Suprapubic skin (tissue), 4 donors: ENCODE measurements around the gene APBA3. TPM values are rescaled to one million over a fixed set of nuclear protein-coding genes. Genes with fewer than 3 reads are reported as not detected.

ENCODE experiments used
- DNase-seq, 2 donors: peaks; one replicate each; pipeline ENCODE4 v3.0.0-alpha.2; 2019; ENCODE audit warnings: low spot score in 2 of 2
- H3K27ac ChIP-seq: fragments of 200-600 bp; sonication (generic); one replicate; pipeline ENCODE4 v1.5.1; 2019
- H3K27me3 ChIP-seq: fragments of 200-600 bp; sonication (generic); one replicate; pipeline ENCODE4 v1.5.1; 2019
- H3K36me3 ChIP-seq: fragments of 200-600 bp; sonication (generic); one replicate; pipeline ENCODE4 v1.5.1; 2019
- H3K4me1 ChIP-seq: fragments of 200-600 bp; sonication (generic); one replicate; pipeline ENCODE4 v1.5.1; 2019
- H3K4me3 ChIP-seq: fragments of 200-600 bp; sonication (generic); one replicate; pipeline ENCODE4 v1.5.1; 2019; ENCODE audit warnings: mild to moderate bottlenecking
- H3K9me3 ChIP-seq: fragments of 200-600 bp; sonication (generic); one replicate; pipeline ENCODE4 v1.5.1; 2019
- CTCF ChIP-seq, 2 donors: fragments of 200-600 bp in 1 of 2; fragments of 450-650 bp in 1 of 2; sonication (generic) in 1 of 2; IDR thresholded peaks; one replicate each; pipeline ENCODE4 v1.5.1; 2016 to 2019; ENCODE audit warnings: antibody characterized with exemption in 2 of 2, mild to moderate bottlenecking in 1 of 2, moderate library complexity in 1 of 2
- EP300 ChIP-seq: sonication (generic); formaldehyde crosslinking; IDR thresholded peaks from one replicate; pipeline ENCODE4 v1.6.1; 2017; ENCODE audit warnings: antibody characterized with exemption
- POLR2A ChIP-seq, 2 donors: fragments of 450-650 bp; IDR thresholded peaks; one replicate each; pipeline ENCODE4 v1.6.1; 2017; ENCODE audit warnings: antibody characterized with exemption in 2 of 2, mild to moderate bottlenecking in 2 of 2, moderate library complexity in 2 of 2
- POLR2AphosphoS5 ChIP-seq, 3 donors: sonication (generic); formaldehyde crosslinking; IDR thresholded peaks; one replicate each; pipeline ENCODE4 v1.6.1; 2017; ENCODE audit warnings: antibody characterized with exemption in 3 of 3
- WGBS: methylation state at CpG from one replicate; pipeline ENCODE4 v1.1.5; 2018; 5-methylcytosine and 5-hydroxymethylcytosine counted together
- total RNA-seq, 4 donors: library from RNA; depleted of rRNA; stranded (reverse); fragments of >200 nt; gene quantifications; one replicate each; pipeline ENCODE4 v1.1.0, GENCODE V29; 2016

The APBA3 gene
- total RNA-seq, 4 donors from 2014 or later: 19.8 to 55.0 (median 25.8) TPM

GRCh38 chr19:3778104-3778867, 16.8 kb upstream of the APBA3 start:
- H3K36me3 ChIP-seq: no peaks in the 10 kb centered on the region
- H3K4me1 ChIP-seq: no peaks in the 10 kb centered on the region
- 87% methylated on average over 12 of the region's 37 CpGs for WGBS
- no peak overlapping the region for H3K4me3 ChIP-seq
- H3K9me3 ChIP-seq: peaks cover 22% of the 10 kb centered on the region
- TF ChIP-seq POLR2A (IDR thresholded peaks at IDR 0.05) (no peak), POLR2AphosphoS5 (IDR thresholded peaks at IDR 0.05) (no peak), EP300 (no peak), CTCF (IDR thresholded peaks at IDR 0.05) (no peak)
- H3K27me3 ChIP-seq: peaks cover 13% of the 10 kb centered on the region
- H3K27ac ChIP-seq: no peak overlapping the region
- DNase-seq: no peak

- Histone ChIP-seq H3K27ac (no peak overlapping the region), H3K36me3 (no peaks in the 10 kb centered on the region), H3K27me3 (peaks cover 3% of the 10 kb centered on the region), H3K4me1 (no peaks in the 10 kb centered on the region), H3K9me3 (peaks cover 9% of the 10 kb centered on the region), H3K4me3 (no peak overlapping the region)
- no peak for DNase-seq
- 91% methylated on average over 1 of the region's 1 CpG for WGBS
- TF ChIP-seq EP300 (no peak), CTCF (IDR thresholded peaks at IDR 0.05) (no peak), POLR2A (IDR thresholded peaks at IDR 0.05) (no peak), POLR2AphosphoS5 (IDR thresholded peaks at IDR 0.05) (no peak)
Measured at GRCh38 chr19:3776479-3777040, 15.1 kb upstream of the APBA3 start.

GRCh38 chr19:3775831-3776230, 14.3 kb upstream of the APBA3 start:
- Histone ChIP-seq H3K9me3 (peaks cover 2% of the 10 kb centered on the region), H3K4me1 (no peaks in the 10 kb centered on the region), H3K27ac (no peak overlapping the region), H3K27me3 (peaks cover 3% of the 10 kb centered on the region), H3K4me3 (no peak overlapping the region), H3K36me3 (no peaks in the 10 kb centered on the region)
- DNase-seq: no peak
- TF ChIP-seq POLR2AphosphoS5 (IDR thresholded peaks at IDR 0.05) (no peak), CTCF (IDR thresholded peaks at IDR 0.05) (no peak)
- no CpG with 5 or more reads among the region's 5 CpGs for WGBS

- H3K9me3 ChIP-seq: no peaks in the 10 kb centered on the region
- no CpG with 5 or more reads among the region's 2 CpGs for WGBS
- peaks cover 3% of the 10 kb centered on the region for H3K27me3 ChIP-seq
- no peak for TF ChIP-seq CTCF (IDR thresholded peaks at IDR 0.05)
- TF ChIP-seq POLR2A (IDR thresholded peaks at IDR 0.05): no peak
- TF ChIP-seq POLR2AphosphoS5 (IDR thresholded peaks at IDR 0.05): no peak
- TF ChIP-seq EP300: no peak
- H3K4me1 ChIP-seq: no peaks in the 10 kb centered on the region
- no peak overlapping the region for H3K4me3 ChIP-seq
- H3K36me3 ChIP-seq: no peaks in the 10 kb centered on the region
- no peak overlapping the region for H3K27ac ChIP-seq
- DNase-seq: no peak
Measured at GRCh38 chr19:3775374-3775711, 13.9 kb upstream of the APBA3 start.

GRCh38 chr19:3774621-3775373, 13.3 kb upstream of the APBA3 start:
- H3K27ac ChIP-seq: no peak overlapping the region
- TF ChIP-seq CTCF (IDR thresholded peaks at IDR 0.05) (no peak), POLR2AphosphoS5 (IDR thresholded peaks at IDR 0.05) (no peak), POLR2A (IDR thresholded peaks at IDR 0.05) (no peak), EP300 (no peak)
- H3K36me3 ChIP-seq: no peaks in the 10 kb centered on the region
- no peaks in the 10 kb centered on the region for H3K9me3 ChIP-seq
- no peaks in the 10 kb centered on the region for H3K4me1 ChIP-seq
- 80% methylated on average over 3 of the region's 25 CpGs for WGBS
- no peak overlapping the region for H3K4me3 ChIP-seq
- H3K27me3 ChIP-seq: peaks cover 3% of the 10 kb centered on the region
- no peak for DNase-seq
